HepG2 (cell line): ENCODE measurements around the gene POC1B. TPM values are rescaled to one million over a fixed set of nuclear protein-coding genes. Genes with fewer than 3 reads are reported as not detected.

Experiments
- GZF1 ChIP-seq: sonication (generic); formaldehyde crosslinking; IDR thresholded peaks from 2 replicates; pipeline ENCODE4 v1.5.1; 2020; ENCODE audit warnings: mild to moderate bottlenecking, missing genetic modification reagents
- HHEX ChIP-seq: IDR thresholded peaks from 2 replicates; pipeline ENCODE4 v1.6.1; 2016; ENCODE audit warnings: control low read depth
- HOXA5 ChIP-seq: sonication (generic); formaldehyde crosslinking; IDR thresholded peaks from 2 replicates; pipeline ENCODE4 v1.4.0; 2020; ENCODE audit warnings: missing genetic modification reagents
- MTF2 ChIP-seq: sonication (generic); formaldehyde crosslinking; IDR thresholded peaks from 2 replicates; pipeline ENCODE4 v1.5.0; 2020; ENCODE audit warnings: missing genetic modification reagents, borderline replicate concordance
- POLR2A ChIP-seq, 2 experiments: IDR thresholded peaks; 2 replicates each; pipeline ENCODE4 v1.6.1; 2011; ENCODE audit warnings: low read depth in 2 of 2, low read length in 2 of 2, mild to moderate bottlenecking in 1 of 2, moderate library complexity in 1 of 2; ENCODE audit not compliant: insufficient read depth in 1 of 2
- SOX6 ChIP-seq, 2 experiments: fragments of 450-650 bp in 1 of 2; sonication (generic) in 1 of 2; formaldehyde crosslinking in 1 of 2; IDR thresholded peaks; 2 replicates each; pipeline versions ENCODE4 v1.4.0 to v1.6.1; 2017 to 2020; ENCODE audit warnings: antibody characterized with exemption in 1 of 2, mild to moderate bottlenecking in 1 of 2, missing genetic modification reagents in 1 of 2
- TARDBP ChIP-seq: sonication (generic); formaldehyde crosslinking; IDR thresholded peaks from 2 replicates; pipeline ENCODE4 v1.8.0; 2022; ENCODE audit warnings: mild to moderate bottlenecking, missing genetic modification reagents
- TBL1XR1 ChIP-seq: fragments of 150-350 bp; IDR thresholded peaks from 2 replicates; pipeline ENCODE4 v1.6.1; 2014; ENCODE audit warnings: borderline replicate concordance, low read length; ENCODE audit not compliant: partially characterized antibody
- TCF7 ChIP-seq: sonication (generic); IDR thresholded peaks from 2 replicates; pipeline ENCODE4 v1.6.1; 2016; ENCODE audit warnings: antibody characterized with exemption, low read depth
- YEATS4 ChIP-seq: sonication (generic); formaldehyde crosslinking; IDR thresholded peaks from 2 replicates; pipeline ENCODE4 v1.4.0; 2020; ENCODE audit warnings: missing genetic modification reagents, borderline replicate concordance
- ZNF207 ChIP-seq: fragments of 450-650 bp; IDR thresholded peaks from 2 replicates; pipeline ENCODE4 v1.6.1; 2016; ENCODE audit warnings: antibody characterized with exemption, borderline replicate concordance
- ZNF3 ChIP-seq: IDR thresholded peaks from 2 replicates; pipeline ENCODE4 v1.7.0; 2017; ENCODE audit warnings: inconsistent platforms
- ZNF446 ChIP-seq: sonication (generic); formaldehyde crosslinking; IDR thresholded peaks from 2 replicates; pipeline ENCODE4 v1.5.0; 2020; ENCODE audit warnings: mild to moderate bottlenecking, missing genetic modification reagents
- ZNF552 ChIP-seq: sonication (generic); formaldehyde crosslinking; IDR thresholded peaks from 2 replicates; pipeline ENCODE4 v1.9.0; 2022; ENCODE audit warnings: missing genetic modification reagents, mild to moderate bottlenecking, borderline replicate concordance
- ZNF660 ChIP-seq: sonication (generic); formaldehyde crosslinking; IDR thresholded peaks from 2 replicates; pipeline ENCODE4 v1.5.1; 2020; ENCODE audit warnings: mild to moderate bottlenecking, low read depth, missing genetic modification reagents, borderline replicate concordance
- ZNF75D ChIP-seq: sonication (generic); formaldehyde crosslinking; IDR thresholded peaks from 2 replicates; pipeline ENCODE4 v1.8.1; 2023; ENCODE audit warnings: missing genetic modification reagents, mild to moderate bottlenecking, borderline replicate concordance
- ZNF772 ChIP-seq: sonication (generic); formaldehyde crosslinking; IDR thresholded peaks from 2 replicates; pipeline ENCODE4 v1.5.0; 2020; ENCODE audit warnings: mild to moderate bottlenecking, missing genetic modification reagents
- ZNF790 ChIP-seq: sonication (generic); formaldehyde crosslinking; IDR thresholded peaks from 2 replicates; pipeline ENCODE4 v1.8.0; 2022; ENCODE audit warnings: missing genetic modification reagents, mild to moderate bottlenecking, borderline replicate concordance
- ZNF839 ChIP-seq: sonication (generic); formaldehyde crosslinking; IDR thresholded peaks from 2 replicates; pipeline ENCODE4 v1.4.0; 2020; ENCODE audit warnings: missing genetic modification reagents, mild to moderate bottlenecking, borderline replicate concordance
- ZSCAN30 ChIP-seq: sonication (generic); formaldehyde crosslinking; IDR thresholded peaks from 2 replicates; pipeline ENCODE4 v1.5.0; 2020; ENCODE audit warnings: mild to moderate bottlenecking, missing genetic modification reagents
- polyA plus RNA-seq, 8 experiments: library from polyadenylated mRNA; depleted of rRNA in 3 of 8; stranded (reverse) in 7 of 8; unstranded in 1 of 8; fragments of >200 nt; fragmentation: Illumina TruSeq in 4 of 8; extraction: Trizol in 4 of 8; gene quantifications; 2 replicates each; pipeline versions ENCODE4 v1.2.1 to v1.2.3, GENCODE V29; 2011 to 2016; ENCODE audit warnings: low read depth in 4 of 8, missing spikeins in 1 of 8, mixed read lengths in 1 of 8; ENCODE audit not compliant: insufficient read depth in 1 of 8
- total RNA-seq, 5 experiments: library from RNA; depleted of rRNA; stranded (reverse); fragments of >200 nt; fragmentation: Illumina TruSeq; extraction: Trizol; gene quantifications; 2 replicates each; pipeline ENCODE4 v1.2.3, GENCODE V29; 2016; ENCODE audit warnings: low read depth in 1 of 5
- TF ChIP-seq, protein P1 (sequence below): sonication (generic); formaldehyde crosslinking; IDR thresholded peaks from 2 replicates; pipeline ENCODE4 v1.4.0; 2020; ENCODE audit warnings: missing genetic modification reagents
- TF ChIP-seq, protein P2 (sequence below): sonication (generic); formaldehyde crosslinking; IDR thresholded peaks from 2 replicates; pipeline ENCODE4 v1.8.0; 2022; ENCODE audit warnings: mild to moderate bottlenecking, missing genetic modification reagents, moderate library complexity
- TF ChIP-seq, protein P3 (sequence below): sonication (generic); formaldehyde crosslinking; IDR thresholded peaks from 2 replicates; pipeline ENCODE4 v1.4.0; 2020; ENCODE audit warnings: missing genetic modification reagents
- TF ChIP-seq, protein P4 (sequence below): sonication (generic); formaldehyde crosslinking; IDR thresholded peaks from 2 replicates; pipeline ENCODE4 v1.4.0; 2020; ENCODE audit warnings: mild to moderate bottlenecking, missing genetic modification reagents

POC1B gene
- total and polyA plus RNA-seq, 2 of the 13 experiments (the other 11 are each of a cell fraction or from before 2014, with no cell fraction given): 9.3 to 11.0 TPM

DNA sequence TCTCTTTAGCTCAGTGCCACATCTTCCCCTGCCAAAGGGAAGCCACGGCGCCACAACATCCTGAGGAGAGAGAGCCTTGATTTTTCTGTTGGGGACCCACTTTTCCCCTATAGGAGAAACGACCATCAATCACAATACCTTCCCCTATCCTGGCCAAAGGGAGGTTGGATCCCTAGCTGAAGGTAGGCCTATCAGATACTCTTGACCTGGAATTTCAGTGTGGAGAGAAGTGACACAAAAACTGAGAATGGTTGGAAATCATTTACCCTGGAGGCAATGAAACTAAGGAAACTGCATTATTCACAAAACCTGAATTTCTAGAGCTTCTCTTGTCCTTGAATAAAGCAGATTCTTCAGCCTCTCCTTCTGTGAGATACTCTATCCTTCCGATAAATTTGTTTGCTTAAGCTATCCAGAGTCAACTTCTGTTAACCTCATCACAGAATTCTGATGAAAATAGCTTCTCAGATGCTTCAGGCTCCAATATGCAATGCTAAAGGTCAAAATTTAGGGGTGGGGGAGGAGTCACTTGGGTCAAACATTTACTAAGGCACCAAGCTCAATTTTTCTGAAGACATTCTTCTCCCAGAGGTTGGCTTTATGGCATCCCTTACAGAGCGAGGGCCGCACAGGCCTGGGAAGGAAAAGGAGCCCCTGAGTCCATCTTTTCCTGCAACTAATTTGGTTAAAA is 146.6 kb downstream of the POC1B start (continued):
- TF ChIP-seq TBL1XR1: no peak
- no peak for TF ChIP-seq ZNF3 (CRISPR knock-in tag)
- TF ChIP-seq ZSCAN30: no peak
- TF ChIP-seq GZF1 (CRISPR knock-in tag): no peak
- no peak for TF ChIP-seq ZNF207
- no peak; the same call in 1 of the 2 replicates for TF ChIP-seq HOXA5
- TF ChIP-seq, protein P1, sequence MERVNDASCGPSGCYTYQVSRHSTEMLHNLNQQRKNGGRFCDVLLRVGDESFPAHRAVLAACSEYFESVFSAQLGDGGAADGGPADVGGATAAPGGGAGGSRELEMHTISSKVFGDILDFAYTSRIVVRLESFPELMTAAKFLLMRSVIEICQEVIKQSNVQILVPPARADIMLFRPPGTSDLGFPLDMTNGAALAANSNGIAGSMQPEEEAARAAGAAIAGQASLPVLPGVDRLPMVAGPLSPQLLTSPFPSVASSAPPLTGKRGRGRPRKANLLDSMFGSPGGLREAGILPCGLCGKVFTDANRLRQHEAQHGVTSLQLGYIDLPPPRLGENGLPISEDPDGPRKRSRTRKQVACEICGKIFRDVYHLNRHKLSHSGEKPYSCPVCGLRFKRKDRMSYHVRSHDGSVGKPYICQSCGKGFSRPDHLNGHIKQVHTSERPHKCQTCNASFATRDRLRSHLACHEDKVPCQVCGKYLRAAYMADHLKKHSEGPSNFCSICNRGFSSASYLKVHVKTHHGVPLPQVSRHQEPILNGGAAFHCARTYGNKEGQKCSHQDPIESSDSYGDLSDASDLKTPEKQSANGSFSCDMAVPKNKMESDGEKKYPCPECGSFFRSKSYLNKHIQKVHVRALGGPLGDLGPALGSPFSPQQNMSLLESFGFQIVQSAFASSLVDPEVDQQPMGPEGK (CRISPR knock-in tag): 0 out of 2 replicates have a peak, but pooled peaks have one; percentile 13
- no peak for TF ChIP-seq ZNF839 (CRISPR knock-in tag)
- TF ChIP-seq HHEX (CRISPR knock-in tag): 0 out of 2 replicates have a peak, but pooled peaks have one; percentile 33
- no peak for TF ChIP-seq ZNF790 (CRISPR knock-in tag)
- TF ChIP-seq TARDBP (CRISPR knock-in tag): 0 out of 2 replicates have a peak, but pooled peaks have one; percentile 2
- no peak for TF ChIP-seq ZNF552
- TF ChIP-seq, protein P2, sequence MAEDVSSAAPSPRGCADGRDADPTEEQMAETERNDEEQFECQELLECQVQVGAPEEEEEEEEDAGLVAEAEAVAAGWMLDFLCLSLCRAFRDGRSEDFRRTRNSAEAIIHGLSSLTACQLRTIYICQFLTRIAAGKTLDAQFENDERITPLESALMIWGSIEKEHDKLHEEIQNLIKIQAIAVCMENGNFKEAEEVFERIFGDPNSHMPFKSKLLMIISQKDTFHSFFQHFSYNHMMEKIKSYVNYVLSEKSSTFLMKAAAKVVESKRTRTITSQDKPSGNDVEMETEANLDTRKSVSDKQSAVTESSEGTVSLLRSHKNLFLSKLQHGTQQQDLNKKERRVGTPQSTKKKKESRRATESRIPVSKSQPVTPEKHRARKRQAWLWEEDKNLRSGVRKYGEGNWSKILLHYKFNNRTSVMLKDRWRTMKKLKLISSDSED: no peak
- no peak for TF ChIP-seq ZNF772 (CRISPR knock-in tag)
- TF ChIP-seq, protein P3, sequence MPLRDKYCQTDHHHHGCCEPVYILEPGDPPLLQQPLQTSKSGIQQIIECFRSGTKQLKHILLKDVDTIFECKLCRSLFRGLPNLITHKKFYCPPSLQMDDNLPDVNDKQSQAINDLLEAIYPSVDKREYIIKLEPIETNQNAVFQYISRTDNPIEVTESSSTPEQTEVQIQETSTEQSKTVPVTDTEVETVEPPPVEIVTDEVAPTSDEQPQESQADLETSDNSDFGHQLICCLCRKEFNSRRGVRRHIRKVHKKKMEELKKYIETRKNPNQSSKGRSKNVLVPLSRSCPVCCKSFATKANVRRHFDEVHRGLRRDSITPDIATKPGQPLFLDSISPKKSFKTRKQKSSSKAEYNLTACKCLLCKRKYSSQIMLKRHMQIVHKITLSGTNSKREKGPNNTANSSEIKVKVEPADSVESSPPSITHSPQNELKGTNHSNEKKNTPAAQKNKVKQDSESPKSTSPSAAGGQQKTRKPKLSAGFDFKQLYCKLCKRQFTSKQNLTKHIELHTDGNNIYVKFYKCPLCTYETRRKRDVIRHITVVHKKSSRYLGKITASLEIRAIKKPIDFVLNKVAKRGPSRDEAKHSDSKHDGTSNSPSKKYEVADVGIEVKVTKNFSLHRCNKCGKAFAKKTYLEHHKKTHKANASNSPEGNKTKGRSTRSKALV: 0 out of 2 replicates have a peak, but pooled peaks have one; percentile 22
- no peak for TF ChIP-seq ZNF75D (CRISPR knock-in tag)
- no peak for TF ChIP-seq SOX6 (IDR thresholded peaks at IDR 0.05)
- peak; percentile 71 for TF ChIP-seq SOX6 (CRISPR knock-in tag; IDR thresholded peaks at IDR 0.05)
- TF ChIP-seq YEATS4 (CRISPR knock-in tag): no peak
- no peak for TF ChIP-seq MTF2 (CRISPR knock-in tag)
- TF ChIP-seq TCF7: peak; percentile 55
- no peak for TF ChIP-seq ZNF446 (CRISPR knock-in tag)
- no peak for TF ChIP-seq ZNF660
- TF ChIP-seq, protein P4, sequence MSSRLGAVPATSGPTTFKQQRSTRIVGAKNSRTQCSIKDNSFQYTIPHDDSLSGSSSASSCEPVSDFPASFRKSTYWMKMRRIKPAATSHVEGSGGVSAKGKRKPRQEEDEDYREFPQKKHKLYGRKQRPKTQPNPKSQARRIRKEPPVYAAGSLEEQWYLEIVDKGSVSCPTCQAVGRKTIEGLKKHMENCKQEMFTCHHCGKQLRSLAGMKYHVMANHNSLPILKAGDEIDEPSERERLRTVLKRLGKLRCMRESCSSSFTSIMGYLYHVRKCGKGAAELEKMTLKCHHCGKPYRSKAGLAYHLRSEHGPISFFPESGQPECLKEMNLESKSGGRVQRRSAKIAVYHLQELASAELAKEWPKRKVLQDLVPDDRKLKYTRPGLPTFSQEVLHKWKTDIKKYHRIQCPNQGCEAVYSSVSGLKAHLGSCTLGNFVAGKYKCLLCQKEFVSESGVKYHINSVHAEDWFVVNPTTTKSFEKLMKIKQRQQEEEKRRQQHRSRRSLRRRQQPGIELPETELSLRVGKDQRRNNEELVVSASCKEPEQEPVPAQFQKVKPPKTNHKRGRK: no peak
- peak in 1 of 2 experiments; percentile 51; a peak in 2 of 4 replicates for TF ChIP-seq POLR2A (IDR thresholded peaks at IDR 0.05; ENCODE audit: insufficient read depth in 1 of 2, low read depth in 2 of 2, low read length in 2 of 2)
